ENCODE data around the gene PCSK5. TPM values are rescaled to one million over a fixed set of nuclear protein-coding genes. Genes with fewer than 3 reads are reported as not detected.

PCSK5 gene
- total and polyA plus RNA-seq, 8 donors, result 0.99 to 10.3 (median 4.4) TPM

DNA sequence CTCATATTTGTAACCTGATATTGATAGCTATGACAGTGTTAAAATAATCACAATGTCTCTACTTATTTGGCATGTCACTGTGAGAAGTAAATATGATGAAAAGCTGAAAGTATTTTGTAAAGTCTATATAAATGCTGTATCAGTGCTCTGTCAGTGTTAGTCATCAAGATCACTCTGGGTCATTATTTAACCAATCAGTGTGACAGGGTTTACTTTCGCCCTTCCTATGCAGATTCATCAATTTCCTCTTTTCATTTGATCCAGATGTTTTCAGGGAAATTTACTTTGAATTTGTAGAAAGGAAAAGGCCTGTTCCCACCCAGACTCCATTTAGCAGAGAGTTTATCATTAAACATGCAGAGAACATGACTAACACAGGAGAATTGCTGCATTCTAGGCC, 9.9 kb upstream of the PCSK5 start:
- intact Hi-C loops (cut with DNase I), result no loop called here
- H3K9me3 ChIP-seq, result no peaks in the 10 kb centered on the region
- no peaks in the 10 kb centered on the region for H3K36me3 ChIP-seq
- H3K27ac ChIP-seq, result no peak overlapping the region
- no peak for ATAC-seq
- FAIRE-seq, result no peak
- H3K4me3 ChIP-seq, result no peak overlapping the region
- H3K27me3 ChIP-seq, result no peaks in the 10 kb centered on the region
- WGBS, 2 donors, result 58 to 66% methylated on average over 1 of the region's 1 CpG
- no peaks in the 10 kb centered on the region for H3K4me1 ChIP-seq
- no peak for DNase-seq
- TF ChIP-seq, protein P1, sequence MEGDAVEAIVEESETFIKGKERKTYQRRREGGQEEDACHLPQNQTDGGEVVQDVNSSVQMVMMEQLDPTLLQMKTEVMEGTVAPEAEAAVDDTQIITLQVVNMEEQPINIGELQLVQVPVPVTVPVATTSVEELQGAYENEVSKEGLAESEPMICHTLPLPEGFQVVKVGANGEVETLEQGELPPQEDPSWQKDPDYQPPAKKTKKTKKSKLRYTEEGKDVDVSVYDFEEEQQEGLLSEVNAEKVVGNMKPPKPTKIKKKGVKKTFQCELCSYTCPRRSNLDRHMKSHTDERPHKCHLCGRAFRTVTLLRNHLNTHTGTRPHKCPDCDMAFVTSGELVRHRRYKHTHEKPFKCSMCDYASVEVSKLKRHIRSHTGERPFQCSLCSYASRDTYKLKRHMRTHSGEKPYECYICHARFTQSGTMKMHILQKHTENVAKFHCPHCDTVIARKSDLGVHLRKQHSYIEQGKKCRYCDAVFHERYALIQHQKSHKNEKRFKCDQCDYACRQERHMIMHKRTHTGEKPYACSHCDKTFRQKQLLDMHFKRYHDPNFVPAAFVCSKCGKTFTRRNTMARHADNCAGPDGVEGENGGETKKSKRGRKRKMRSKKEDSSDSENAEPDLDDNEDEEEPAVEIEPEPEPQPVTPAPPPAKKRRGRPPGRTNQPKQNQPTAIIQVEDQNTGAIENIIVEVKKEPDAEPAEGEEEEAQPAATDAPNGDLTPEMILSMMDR (IDR thresholded peaks at IDR 0.05), result no peak

DNA sequence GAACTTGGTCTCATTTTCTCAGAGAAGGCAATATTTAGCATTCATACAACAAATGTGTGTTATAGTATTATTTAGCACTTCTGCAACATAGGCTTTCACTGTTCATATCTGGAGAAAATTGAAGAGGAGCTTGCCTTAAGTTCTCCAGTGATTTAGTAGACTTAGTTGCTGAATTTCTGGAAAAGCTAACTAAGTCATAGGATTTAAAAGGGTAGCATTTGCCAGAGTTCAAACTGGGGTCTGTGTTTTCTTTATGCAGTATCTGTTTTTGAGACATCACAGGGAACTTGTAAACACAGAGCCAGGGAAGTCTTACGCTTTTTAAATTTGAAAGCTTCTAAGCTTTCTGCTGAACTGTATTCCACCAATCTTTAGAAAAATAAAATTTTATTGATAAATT, 8.7 kb upstream of the PCSK5 start:
- no peaks in the 10 kb centered on the region for H3K4me1 ChIP-seq
- TF ChIP-seq, protein P1 (IDR thresholded peaks at IDR 0.05), result no peak
- ATAC-seq (no peak), DNase-seq (no peak), FAIRE-seq (no peak)
- no peaks in the 10 kb centered on the region for H3K27me3 ChIP-seq
- intact Hi-C loops (cut with DNase I), result no loop called here
- no peaks in the 10 kb centered on the region for H3K36me3 ChIP-seq
- H3K27ac ChIP-seq, result no peak overlapping the region
- 95 to 97% methylated on average over 1 of the region's 1 CpG for WGBS, 2 donors
- H3K9me3 ChIP-seq, result no peaks in the 10 kb centered on the region
- H3K4me3 ChIP-seq, result no peak overlapping the region

DNA sequence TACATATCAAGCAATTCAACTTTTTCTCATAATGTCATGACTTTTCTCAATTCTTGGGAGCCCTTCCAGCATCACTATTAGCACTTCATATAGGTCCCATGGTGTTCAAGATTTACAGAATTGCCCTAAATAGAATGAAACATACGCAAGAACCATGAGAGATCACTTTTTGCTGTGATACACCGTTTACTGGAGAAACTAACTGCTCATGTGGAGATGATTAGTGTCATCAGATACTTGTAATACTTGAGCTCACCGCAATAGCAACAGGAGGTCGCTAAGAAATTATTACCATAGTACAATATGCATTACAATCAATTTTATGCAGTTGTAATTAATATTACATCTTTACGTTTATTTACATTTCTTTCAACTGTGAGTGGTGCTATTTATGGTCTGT, 4.8 kb upstream of the PCSK5 start:
- H3K4me1 ChIP-seq, result peaks cover 0 to 5% (median 0%) of the 10 kb centered on the region in 3 donors
- H3K9me3 ChIP-seq, result no peaks in the 10 kb centered on the region
- H3K27me3 ChIP-seq, result no peaks in the 10 kb centered on the region
- FAIRE-seq (no peak), DNase-seq (no peak), ATAC-seq (no peak)
- intact Hi-C loops (cut with DNase I), result no loop called here
- H3K4me3 ChIP-seq, result no peak overlapping the region
- no peak overlapping the region for H3K27ac ChIP-seq
- WGBS, 2 donors, result 75 to 78% methylated on average over 5 of the region's 5 CpGs
- no peaks in the 10 kb centered on the region for H3K36me3 ChIP-seq
- TF ChIP-seq, protein P1 (IDR thresholded peaks at IDR 0.05), result no peak

GRCh38 chr9:75889577-75889976, 896 bp upstream of the PCSK5 start:
- H3K4me3 ChIP-seq, result peak overlapping the region; percentile 79 to 95 (median 86)
- TF ChIP-seq, protein P1 (IDR thresholded peaks at IDR 0.05), result no peak
- H3K4me1 ChIP-seq, result peaks cover 0 to 5% (median 0%) of the 10 kb centered on the region in 3 donors
- no peaks in the 10 kb centered on the region for H3K36me3 ChIP-seq
- no peaks in the 10 kb centered on the region for H3K9me3 ChIP-seq
- DNase-seq (no peak), FAIRE-seq (no peak), ATAC-seq (peak in 2 of 4 donors; percentile 1 to 5)
- peak overlapping the region; percentile 24 to 88 (median 74) for H3K27ac ChIP-seq
- 1 to 2% methylated on average over 7 of the region's 7 CpGs for WGBS, 2 donors
- no peaks in the 10 kb centered on the region for H3K27me3 ChIP-seq
- intact Hi-C loops (cut with DNase I), result no loop called here

DNA sequence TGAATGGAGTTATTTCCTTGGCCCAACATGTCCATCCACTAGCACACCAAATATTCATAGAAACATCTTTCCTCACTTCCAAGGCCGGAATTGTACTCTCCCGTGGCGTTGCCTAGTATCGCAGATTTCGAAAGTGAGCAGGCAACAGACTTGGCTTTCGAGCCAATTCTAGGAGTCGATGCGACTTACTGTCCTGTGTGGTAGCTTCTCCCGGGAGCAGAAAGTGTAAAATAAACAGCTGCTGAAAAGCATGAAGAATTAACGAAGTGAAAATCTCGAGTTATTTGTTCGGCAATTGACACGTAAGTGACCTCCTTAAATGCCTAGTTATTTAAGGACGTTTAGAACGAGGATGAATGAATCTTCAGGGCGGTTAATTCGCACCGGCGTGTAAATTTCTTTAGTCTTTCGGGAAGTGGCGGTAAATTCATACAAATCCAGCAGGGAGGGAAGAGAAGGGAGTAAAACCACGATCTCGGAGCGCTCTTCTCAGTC, 449 bp upstream of the PCSK5 start:
- intact Hi-C loops (cut with DNase I), result no loop called here
- DNase-seq (peak in 4 of 6 donors; percentile 21 to 46 (median 32)), FAIRE-seq (peak; percentile 49), ATAC-seq (peak; percentile 17 to 65 (median 41))
- no peaks in the 10 kb centered on the region for H3K9me3 ChIP-seq
- peak overlapping the region; percentile 79 to 95 (median 86) for H3K4me3 ChIP-seq
- 0% methylated on average over 24 of the region's 24 CpGs for WGBS, 2 donors
- peaks cover 0 to 5% (median 0%) of the 10 kb centered on the region in 3 donors for H3K4me1 ChIP-seq
- peak overlapping the region; percentile 24 to 88 (median 74) for H3K27ac ChIP-seq
- TF ChIP-seq, protein P1 (IDR thresholded peaks at IDR 0.05), result no peak
- no peaks in the 10 kb centered on the region for H3K27me3 ChIP-seq
- H3K36me3 ChIP-seq, result no peaks in the 10 kb centered on the region

All from pancreas (tissue), 10 donors.